ENCODE measurements around the gene NID2. TPM values are rescaled to one million over a fixed set of nuclear protein-coding genes. Genes with fewer than 3 reads are reported as not detected.
A peak's percentile ranks its signal among the peaks of the same experiment; 100 is the strongest.

The NID2 gene
- total RNA-seq, 1 donor from 2014 or later, result 35.2 TPM

DNA sequence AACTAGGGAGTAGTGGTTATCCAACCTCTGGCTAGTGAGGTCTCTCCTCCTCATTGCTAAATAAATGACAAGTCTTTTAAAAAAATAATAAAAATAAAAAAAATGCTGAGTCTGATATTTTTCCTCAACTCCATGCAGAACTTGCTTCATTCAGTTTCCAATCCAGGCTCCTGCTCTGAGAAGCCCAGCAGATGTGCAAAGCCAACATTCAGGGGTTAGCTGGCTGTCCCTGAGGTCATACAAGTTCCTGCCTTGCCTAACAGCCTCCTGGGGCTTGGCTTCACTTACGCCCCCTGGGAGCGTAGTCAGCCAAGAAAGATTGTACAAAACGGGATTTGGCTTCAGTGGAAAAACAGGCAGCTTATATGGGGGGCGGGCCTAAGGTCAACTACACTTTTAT is 56.2 kb downstream of the NID2 start:
- Histone ChIP-seq H3K9me3 (replicated peaks) (no peaks in the 10 kb centered on the region), H3K27ac (replicated peaks) (peak overlapping the region; percentile 89), H3K4me3 (no peak overlapping the region), H3K27me3 (ENCODE audit: low read depth) (no peaks in the 10 kb centered on the region), H3K36me3 (peaks cover 55% of the 10 kb centered on the region), H3K4me1 (peaks cover 94% of the 10 kb centered on the region)
- intact Hi-C loops (cut with micrococcal nuclease), result no loop called here
- peak; percentile 76 for DNase-seq
- TF ChIP-seq, protein P1, sequence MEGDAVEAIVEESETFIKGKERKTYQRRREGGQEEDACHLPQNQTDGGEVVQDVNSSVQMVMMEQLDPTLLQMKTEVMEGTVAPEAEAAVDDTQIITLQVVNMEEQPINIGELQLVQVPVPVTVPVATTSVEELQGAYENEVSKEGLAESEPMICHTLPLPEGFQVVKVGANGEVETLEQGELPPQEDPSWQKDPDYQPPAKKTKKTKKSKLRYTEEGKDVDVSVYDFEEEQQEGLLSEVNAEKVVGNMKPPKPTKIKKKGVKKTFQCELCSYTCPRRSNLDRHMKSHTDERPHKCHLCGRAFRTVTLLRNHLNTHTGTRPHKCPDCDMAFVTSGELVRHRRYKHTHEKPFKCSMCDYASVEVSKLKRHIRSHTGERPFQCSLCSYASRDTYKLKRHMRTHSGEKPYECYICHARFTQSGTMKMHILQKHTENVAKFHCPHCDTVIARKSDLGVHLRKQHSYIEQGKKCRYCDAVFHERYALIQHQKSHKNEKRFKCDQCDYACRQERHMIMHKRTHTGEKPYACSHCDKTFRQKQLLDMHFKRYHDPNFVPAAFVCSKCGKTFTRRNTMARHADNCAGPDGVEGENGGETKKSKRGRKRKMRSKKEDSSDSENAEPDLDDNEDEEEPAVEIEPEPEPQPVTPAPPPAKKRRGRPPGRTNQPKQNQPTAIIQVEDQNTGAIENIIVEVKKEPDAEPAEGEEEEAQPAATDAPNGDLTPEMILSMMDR (IDR thresholded peaks at IDR 0.05; ENCODE audit: borderline replicate concordance), result peak; percentile 15

- H3K4me1 ChIP-seq, result peaks cover 94% of the 10 kb centered on the region
- no peaks in the 10 kb centered on the region for H3K9me3 ChIP-seq (replicated peaks)
- intact Hi-C loops (cut with micrococcal nuclease), result no loop called here
- no peak overlapping the region for H3K4me3 ChIP-seq
- peaks cover 66% of the 10 kb centered on the region for H3K36me3 ChIP-seq
- H3K27me3 ChIP-seq (ENCODE audit: low read depth), result no peaks in the 10 kb centered on the region
- TF ChIP-seq, protein P1 (IDR thresholded peaks at IDR 0.05; ENCODE audit: borderline replicate concordance), result no peak
- peak overlapping the region; percentile 89 for H3K27ac ChIP-seq (replicated peaks)
- no peak for DNase-seq
These were observed 57.3 kb downstream of the NID2 start for GRCh38 chr14:52011523-52011922.

GRCh38 chr14:52010173-52010693 is 58.6 kb downstream of the NID2 start:
- Histone ChIP-seq H3K27me3 (ENCODE audit: low read depth) (no peaks in the 10 kb centered on the region), H3K9me3 (replicated peaks) (no peaks in the 10 kb centered on the region), H3K4me3 (no peak overlapping the region), H3K4me1 (peaks cover 94% of the 10 kb centered on the region), H3K27ac (replicated peaks) (peak overlapping the region; percentile 89), H3K36me3 (peaks cover 79% of the 10 kb centered on the region)
- no peak for DNase-seq
- intact Hi-C loops (cut with micrococcal nuclease), result no loop called here
- TF ChIP-seq, protein P1 (IDR thresholded peaks at IDR 0.05; ENCODE audit: borderline replicate concordance), result no peak

- Histone ChIP-seq H3K4me3 (no peak overlapping the region), H3K27me3 (ENCODE audit: low read depth) (no peaks in the 10 kb centered on the region), H3K9me3 (replicated peaks) (no peaks in the 10 kb centered on the region), H3K4me1 (peaks cover 94% of the 10 kb centered on the region), H3K27ac (replicated peaks) (peak overlapping the region; percentile 89), H3K36me3 (peaks cover 88% of the 10 kb centered on the region)
- DNase-seq, result no peak
- TF ChIP-seq, protein P1 (IDR thresholded peaks at IDR 0.05; ENCODE audit: borderline replicate concordance), result no peak
- intact Hi-C loops (cut with micrococcal nuclease), result no loop called here
These were observed 60.7 kb downstream of the NID2 start for GRCh38 chr14:52008136-52008535.

DNA sequence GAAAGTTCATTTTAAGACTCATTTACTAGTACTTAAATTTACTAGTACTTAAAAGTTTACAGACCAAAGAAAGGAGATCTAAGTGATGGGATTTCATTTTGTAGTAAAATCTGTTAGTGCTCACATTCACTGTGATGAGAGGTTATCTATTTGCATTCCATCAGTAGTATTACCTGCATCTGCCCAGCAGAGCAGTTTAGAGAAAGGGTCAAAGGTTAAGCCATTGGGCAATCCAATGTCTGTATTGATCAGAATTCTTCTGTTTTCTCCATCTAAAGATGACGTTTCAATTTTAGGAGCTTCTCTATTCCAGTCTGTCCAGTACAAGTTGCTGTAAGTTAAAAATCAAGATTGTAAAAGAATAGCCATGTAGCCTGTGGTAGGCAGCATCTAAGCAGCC is 61.2 kb downstream of the NID2 start:
- H3K27ac ChIP-seq (replicated peaks), result peak overlapping the region; percentile 89
- TF ChIP-seq, protein P1 (IDR thresholded peaks at IDR 0.05; ENCODE audit: borderline replicate concordance), result no peak

More for the DNA sequence above, 61.2 kb downstream of the NID2 start:
- Histone ChIP-seq H3K27me3 (ENCODE audit: low read depth) (no peaks in the 10 kb centered on the region), H3K36me3 (peaks cover 88% of the 10 kb centered on the region), H3K4me1 (peaks cover 94% of the 10 kb centered on the region), H3K4me3 (no peak overlapping the region), H3K9me3 (replicated peaks) (no peaks in the 10 kb centered on the region)
- intact Hi-C loops (cut with micrococcal nuclease), result no loop called here
- no peak for DNase-seq
